NCI-H2227 (cell line): Measurements from ENCODE around the gene LIN9.
A peak's percentile ranks its signal among the peaks of the same experiment; 100 is the strongest.
"Not testable (repeated sequence)": the region's sequence is repeated elsewhere in the genome, so short reads cannot be mapped to it uniquely, and the experiment has no call there.

Experiments
- DNase-seq: peaks from one replicate; lab custom pipeline; 2025; ENCODE audit not compliant: unreplicated experiment; lab: John Stamatoyannopoulos, UW

The LIN9 gene

DNA sequence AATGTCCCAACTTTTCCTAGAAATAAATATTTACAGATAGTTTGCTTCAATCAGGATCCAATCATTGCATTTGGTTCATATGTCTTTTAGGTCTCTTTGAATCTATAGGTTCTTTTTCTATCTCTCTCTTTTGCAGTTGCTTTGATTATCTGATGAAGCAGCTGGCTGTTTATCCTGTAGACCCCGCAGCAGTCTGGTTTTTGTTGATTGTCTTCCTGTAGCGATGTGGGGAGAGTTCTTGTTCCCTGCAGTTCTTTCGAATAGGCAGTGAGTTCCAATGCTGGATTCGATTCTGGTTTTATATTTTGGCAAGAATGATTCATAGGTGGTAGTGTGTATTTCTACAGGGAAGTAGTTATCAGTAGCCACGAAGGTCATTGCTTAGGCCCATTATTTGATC is 92.9 kb downstream of the LIN9 start:
- DNase-seq = no peak

DNA sequence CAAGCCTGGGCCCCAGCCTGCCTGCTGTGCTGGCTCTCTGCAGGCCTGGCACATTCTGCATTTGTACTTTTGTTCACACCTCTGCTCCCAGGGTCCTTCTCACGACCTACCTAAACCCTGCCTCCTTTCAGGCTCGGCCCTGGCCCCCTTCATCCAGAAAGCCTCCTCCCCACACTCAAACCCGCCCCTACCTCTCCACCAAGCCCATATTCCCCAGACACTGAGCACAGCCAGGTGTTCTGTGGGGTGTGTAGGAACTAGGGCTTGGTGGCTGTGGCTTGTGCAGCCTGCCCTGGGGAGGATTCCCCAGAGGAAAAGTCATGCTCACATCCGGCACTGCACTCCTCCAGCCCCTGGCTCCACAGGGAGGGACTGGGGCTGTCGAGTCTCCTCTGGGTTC is 93.7 kb downstream of the LIN9 start:
- no peak for DNase-seq

DNA sequence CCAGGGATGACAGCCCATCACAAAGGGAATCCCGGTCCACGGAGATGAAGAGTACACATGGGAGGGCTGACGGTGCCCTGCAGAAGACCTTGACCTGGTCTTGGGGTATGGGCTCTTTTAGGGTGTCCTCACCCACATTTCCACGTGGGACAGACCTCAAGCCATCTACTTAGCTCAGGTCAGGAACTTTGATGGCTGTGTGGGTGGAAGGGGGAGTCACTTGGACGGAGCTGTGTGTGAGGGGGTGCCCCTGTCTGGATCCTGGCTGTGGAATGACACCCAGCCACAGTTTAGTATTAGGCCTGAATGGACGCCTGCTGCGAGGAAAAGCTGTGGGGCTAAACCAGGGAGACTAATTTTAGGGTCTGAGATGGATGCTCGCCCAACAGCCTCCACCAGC is 96.4 kb downstream of the LIN9 start:
- no peak for DNase-seq

DNA sequence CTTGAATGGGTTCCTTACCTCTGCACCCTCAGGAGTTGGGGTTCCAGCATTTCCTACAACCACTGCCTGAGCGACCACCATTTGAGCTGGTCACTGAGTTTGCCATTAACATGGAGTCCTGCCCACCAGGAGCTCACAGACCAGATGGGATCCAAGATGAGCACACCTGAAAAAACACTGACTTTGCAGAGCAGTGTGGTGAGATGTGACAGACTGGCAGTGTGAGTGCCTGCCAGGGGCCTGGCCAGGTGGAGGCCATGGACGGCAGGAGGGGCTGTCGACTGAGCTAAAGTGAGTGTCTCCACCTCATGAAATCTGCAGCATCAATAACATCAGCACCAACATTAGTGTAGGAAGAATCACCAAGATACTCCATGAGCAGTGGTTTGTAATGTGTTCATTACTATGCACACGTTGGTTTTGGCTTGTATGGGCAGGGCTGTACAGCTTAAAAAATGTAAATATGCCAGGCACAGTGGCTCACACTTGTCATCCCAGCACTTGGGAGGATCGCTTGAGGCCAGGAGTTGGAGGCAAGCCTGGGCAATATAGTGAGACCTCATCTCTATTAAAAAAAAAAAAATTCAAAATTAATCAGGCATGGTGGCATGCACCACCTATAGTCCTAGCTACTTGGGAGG is 97.7 kb downstream of the LIN9 start:
- DNase-seq = no peak

DNA sequence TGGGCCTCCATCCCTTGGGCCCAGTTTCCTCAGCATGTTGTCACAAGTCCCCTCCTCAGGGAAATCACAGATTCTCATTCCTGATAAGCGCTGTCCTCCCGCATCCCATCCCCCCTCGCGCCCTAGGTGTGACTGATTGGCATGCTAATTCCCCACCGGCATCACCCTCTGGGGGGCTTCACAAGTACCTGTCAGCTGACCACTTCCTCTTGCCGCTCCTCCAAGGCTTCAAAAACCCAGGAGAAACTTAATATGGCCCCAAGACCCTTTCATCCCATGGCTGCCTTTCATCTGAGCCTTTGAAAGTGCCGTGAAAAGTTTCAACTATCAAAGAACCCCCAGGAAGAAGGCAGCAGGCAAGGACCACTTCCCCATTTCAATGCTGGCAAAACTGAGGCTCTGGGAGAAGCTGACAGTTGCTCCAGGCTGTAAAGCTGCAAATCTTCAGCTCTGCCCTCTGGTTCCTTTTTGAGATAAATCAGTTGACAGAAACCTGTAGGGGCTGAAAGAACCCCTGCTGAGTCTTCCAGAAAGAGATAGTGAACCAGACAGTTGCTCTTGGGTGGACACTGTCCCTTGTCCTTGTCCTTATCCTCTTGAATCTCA is 98.3 kb downstream of the LIN9 start:
- no peak for DNase-seq

DNA sequence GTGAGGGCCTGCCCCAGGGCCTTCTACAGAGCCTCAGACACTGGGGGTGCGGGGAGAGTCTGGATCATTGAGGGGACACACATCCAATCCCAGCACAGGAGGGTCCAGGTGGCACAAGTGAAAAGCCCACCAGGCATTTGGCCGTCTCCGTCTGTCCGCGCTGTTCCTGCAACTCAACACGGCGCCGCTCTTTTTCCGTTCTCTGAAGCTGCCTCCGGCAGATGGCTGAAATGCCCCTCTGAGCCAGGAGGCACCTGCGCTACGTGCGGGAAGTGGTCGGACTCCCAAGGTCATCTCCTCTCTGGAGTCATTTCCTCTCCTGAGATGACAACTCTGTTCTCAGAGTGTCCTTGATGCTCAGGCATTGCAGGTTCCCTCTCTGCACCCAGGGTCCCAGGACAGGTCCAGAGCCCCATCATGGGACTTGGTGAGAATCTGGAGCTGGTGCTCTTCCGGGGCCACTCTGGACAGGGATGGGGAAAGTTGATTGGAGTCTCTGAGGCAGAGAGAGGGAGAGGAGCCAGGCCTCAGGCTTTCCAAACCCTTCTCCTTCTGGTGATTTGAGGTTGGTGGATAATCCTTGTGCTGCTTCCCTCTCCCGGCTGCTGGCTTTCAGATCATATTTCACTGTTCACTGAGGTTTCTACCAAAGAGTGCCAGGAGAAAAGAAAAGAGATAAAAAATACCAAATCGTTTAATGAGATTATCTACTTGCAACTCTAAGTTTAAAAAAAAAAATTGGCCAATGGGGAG is 99.5 kb downstream of the LIN9 start:
- DNase-seq = no peak

DNA sequence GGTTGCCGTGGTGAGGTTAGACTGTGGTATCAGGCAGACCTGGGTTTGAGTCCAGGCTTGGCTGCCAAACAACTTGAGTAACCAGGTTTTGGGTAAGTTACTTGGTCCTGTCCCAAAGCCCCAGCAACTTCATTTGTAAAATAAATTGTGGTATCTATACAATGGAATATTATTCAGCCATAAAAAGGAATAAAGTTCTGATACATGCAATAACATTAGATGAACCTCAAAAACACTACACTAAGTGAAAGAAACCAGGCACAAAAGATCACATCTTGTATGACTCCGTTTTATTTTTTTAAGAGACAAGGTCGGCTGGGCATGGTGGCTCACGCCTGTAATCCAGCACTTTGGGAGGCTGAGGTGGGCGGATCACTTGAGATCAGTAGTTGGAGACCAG is 101.9 kb downstream of the LIN9 start:
- DNase-seq = no peak

DNA sequence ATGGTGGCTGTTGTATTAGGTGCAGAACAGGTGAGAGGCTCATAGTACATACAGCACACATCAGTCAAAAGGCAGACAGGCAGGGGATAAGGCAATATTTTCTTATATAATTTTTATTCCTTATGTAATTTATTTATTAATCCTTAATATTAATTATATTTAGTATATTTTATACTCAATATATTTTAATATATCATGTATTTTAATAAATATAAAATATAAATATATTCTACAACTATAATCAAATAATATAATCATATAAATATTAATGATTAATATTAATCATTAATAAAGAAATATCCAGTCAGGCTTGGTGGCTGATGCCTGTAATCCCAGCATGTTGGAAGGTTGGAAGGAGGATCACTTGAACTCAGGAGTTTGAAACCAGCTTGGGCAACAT is 104.8 kb downstream of the LIN9 start:
- DNase-seq = no peak

DNA sequence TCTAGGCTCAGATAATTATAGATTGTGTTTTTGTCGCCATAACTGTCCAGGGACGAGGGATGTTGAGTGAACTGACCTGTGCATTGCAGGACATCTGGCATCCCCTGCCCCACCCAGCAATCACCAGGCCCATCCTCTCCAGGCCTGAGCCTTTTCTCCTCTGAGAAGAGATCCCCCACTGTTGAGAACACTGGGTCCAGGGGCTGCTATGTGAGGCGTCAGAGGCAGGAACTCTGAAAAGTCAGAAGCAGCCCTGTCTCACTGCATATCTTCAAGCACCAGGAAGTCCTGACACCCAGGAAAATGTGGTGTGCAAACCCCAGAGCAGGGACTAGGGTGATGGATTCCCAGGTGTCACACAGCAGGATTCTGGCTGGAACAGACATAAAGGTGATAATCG is 105.3 kb downstream of the LIN9 start:
- no peak for DNase-seq

DNA sequence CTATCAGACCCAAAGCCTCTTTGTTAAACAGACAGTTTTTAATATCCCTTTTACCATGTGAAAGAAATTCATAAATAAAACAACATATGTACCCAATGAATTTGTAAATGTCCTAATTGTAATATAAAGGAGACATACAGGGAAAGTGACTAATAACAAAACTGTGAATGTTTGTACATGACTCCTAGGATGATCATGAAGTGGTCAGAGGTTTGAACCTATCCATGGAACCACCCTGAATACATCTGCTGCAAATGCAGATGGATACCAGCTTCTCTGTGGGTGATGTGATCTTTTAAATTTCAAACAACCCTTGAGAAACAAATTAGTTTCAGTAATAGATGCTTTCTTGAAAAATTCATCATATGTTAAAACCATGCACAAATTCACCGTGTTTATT is 105.7 kb downstream of the LIN9 start:
- no peak for DNase-seq

DNA sequence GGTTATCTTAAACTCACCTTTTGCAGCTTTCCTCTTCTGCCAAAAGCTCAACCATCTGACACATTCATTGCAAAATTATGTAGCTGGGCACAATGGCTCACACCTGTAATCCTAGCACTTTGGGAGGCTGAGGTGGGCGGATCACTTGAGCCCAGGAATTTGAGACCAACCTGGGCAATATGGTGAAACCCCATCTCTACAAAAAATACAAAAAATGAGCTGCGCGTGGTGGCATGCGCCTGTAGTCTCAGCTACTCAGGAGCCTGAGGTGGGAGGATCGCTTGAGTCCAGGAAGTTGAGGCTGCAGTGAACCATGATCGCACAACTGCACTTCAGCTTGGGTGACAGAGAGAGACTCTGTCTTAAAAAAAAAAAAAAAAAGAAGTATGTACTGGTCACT is 106.3 kb downstream of the LIN9 start:
- DNase-seq = not testable (repeated sequence)

DNA sequence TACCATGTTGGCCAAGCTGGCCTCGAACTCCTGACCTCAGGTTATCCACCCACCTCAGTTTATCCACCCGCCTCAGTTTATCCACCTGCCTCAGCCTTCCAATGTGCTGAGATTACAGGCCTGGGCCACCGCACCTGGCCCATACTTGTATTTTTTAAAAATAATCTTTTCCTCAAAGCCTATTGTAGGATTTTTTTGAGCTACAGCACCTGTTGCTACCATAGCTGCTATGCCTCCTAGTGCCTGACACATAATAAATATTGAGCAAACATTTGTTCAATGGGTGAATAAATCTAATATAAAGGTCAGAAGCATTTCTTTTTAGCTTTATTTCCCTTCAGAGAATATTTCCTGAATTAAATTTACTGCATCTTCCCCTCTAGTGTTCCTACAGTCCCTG is 106.7 kb downstream of the LIN9 start:
- no peak for DNase-seq

DNA sequence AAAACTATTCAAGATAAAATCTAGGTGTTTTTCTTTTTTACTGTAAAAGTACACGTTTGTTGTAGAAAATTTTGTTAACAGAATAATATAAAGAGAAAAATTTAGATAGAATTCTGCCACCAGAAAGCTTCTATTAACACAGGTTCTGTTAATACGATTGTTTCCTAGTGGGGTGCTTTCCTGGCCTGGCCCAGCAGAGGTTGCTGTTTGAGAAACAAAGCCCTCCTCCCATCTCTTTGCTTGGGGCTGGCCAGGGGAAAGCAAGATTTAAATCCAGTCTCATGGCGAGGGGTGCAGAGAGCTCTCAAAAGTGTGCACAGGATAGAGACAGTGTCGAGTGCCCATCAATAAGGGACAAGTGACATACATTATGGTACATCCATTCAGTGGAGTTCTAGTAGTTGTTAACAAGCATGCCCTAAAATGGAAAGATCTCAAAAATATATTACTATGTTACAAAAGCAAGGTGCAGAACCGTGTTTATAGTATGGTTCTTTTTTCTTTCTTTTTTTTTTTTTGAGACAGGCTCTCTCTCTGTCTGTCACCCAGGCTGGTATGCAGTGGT is 107.9 kb downstream of the LIN9 start:
- DNase-seq = no peak

DNA sequence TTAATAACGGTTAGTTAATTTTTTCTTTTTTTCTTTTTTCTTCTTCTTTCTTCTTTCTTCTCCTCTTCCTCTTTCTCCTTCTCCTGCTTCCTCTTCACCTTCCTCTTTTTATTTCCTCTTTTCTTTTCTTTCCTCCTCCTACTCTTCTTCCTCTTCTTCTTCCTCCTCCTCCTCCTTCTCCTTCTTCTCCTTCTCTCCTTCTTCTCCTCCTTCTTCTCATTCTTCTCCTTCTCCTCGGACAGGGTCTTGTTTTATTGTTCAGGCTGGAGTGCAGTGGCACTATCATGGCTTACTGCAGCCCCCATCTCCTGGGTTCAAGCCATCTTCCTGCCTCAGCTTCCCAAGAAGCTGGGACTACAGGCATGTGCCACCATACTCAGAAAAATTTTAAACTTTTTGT is 109.0 kb downstream of the LIN9 start:
- no peak for DNase-seq

DNA sequence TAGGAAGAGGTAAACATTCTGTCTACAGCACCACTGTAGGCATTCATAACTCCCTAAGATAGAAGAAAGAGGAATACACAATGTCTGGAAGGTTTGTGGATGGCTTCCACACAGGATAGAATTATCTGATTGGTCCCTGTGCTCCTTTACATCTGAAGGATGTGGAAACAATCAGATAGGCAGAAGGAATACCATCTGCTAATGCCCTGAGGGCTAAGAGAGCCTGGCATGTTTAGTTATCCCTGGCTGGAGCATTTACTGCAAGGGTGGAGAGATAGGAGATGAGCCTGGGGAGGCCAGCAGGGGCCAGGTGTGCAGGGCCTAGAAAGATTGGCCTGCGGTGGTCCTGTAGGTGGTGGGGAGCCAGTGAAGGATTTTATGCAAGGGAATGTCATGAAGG is 113.8 kb downstream of the LIN9 start:
- DNase-seq = no peak

DNA sequence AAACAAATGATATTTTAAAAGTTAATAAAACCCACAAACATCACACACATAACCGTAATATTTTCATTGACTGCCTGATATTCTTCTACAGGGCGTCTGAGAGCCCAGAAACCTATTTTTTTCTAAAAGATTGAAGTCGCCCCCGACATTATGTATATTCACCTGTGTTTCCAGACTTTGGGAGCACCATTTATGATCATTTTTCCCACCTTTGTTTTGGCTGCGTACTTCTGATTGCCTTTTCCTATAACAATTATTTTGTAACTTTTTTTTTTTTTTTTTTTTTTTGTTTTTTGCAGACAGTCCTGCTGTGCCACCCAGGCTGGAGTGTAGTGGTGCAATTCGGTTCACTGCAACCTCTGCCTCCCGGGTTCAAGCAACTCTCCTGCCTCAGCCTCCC is 121.6 kb downstream of the LIN9 start:
- no peak for DNase-seq

DNA sequence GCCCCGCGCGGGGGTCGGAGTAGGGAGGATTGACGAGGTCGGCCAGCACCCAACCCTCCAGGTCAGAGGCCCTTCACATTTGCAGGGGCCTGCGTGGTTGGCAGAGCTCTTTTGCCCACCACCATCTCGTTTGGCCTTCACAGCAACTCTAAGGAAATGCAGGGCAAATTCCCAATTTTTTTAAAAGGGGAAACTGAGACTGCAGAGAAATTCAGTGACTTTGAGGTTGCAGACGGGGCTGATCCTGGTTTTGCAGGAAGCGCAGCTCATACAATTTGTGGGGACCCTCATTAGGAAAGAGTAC is 122.0 kb downstream of the LIN9 start:
- no peak for DNase-seq

DNA sequence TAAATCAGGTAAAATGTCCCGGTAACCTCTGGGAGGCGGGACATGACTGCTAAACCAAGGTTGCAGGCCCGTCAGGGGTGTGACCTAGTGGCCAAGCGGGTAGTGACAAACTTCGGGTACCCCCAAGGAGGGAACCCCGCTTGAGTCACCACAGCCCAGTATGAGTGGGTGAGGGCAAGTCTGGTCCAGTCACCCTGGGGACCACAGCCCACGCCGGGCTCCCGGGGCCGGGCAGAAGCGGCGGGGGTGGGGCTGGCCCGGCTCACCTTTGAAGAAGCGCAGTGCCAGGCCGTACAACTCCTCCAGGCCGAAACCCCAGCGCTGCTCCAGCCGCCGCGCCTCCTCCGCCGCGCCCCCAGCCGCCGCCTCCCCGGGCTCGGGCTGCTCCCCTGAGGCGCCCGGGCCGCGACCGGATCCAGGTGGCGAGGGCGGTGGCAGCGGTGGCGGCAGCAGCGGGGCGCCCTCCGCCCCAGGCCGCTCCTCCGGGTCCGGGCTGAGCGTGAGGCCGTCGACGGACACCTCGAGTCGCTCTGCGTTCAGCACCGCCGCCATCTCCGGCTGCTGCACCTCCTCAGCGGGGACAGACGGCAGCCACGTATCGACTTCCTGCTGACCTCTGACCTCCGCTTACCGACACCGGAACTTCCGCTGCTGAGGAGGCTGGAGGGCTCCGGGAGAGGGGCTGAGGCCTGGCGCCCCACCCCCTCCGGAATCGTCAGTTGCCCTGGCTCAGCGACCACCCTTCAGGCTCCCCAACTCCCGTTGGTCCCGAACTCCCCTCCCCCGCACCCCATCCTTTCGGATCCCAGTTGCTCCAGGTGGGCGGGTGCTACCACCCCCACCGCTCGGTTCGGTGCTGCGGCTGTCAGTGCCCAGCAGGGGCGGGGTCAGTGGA is 122.6 kb downstream of the LIN9 start, which contains the start of gene ACBD3:
TSS of gene ACBD3 (minus strand) at position 618 of the 895 bp plus-strand sequence. CDS start at position 552, 66 bp downstream.
- DNase-seq = peak; percentile 95

DNA sequence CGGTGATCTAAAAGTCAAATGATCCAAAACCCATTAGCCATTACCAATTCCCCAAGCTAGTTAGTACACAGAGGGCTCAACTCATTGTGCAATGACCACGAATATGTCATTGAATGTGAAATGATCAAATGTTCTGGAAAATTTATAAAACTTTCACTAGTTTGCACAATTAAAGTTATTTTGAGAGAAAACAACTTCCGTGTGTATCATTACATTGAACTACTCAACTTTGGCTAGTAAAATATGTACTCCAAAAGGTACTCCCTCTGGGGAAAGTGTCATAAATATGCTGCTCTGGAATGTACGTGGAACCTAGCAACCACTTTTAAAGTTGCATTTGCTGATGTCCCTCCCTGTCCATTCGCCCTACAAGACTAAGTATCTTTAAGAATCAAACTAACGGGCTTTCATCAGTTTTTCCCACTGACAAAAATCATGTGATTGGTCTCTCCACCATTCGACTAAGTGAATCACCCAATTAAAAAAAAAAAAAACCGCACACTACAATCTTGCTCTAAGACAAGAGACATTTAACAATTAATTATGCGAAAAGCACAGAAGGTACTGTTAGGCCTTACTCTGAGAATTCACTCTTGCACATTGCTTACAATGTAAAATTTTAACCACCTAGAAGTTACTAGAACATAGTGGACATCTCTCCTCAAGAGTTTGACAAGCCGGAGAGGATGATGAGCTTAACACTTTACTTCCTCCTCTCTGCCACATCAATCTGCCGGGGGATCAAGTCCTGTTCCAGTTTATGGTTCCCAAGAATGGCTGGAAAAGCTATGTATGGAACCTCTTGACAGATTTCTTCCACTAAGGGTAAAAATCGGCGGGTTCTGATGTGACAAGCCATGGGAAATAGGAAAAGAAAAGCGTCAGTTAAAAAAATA is 123.6 kb downstream of the LIN9 start:
- no peak for DNase-seq

DNA sequence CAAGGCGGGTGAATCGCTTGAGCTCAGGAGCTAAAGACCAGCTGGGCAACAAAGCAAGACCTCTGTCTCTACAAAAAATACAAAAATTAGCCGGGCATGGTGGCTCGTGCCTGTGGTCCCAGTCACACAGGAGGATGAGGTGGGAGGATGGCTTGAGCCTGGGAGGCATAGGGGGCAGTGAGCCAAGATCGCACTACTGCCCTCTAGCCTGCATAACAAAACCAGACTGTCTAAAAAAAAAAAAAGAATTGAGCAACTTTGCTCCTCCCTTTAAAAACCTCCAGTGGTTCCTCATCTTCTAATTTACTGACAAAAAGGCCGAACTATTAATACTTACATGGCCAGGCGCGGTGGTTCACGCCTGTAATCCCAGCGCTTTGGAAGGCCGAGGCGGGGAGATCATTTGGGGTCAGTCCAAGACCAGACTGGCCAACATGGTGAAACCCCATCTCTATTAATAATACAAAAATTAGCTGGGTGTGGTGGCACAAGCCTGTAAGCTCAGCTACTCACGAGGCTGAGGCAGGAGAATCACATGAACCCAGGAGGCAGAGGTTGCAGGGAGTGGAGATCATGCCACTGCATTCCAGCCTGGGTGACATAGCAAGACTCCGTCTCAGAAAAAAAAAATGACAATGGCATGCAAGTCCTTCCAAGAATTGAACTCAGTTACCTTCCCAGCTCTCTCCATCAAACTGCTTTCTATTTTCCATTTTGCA is 126.8 kb downstream of the LIN9 start:
- peak; percentile 39 for DNase-seq
